ENCODE data around the gene AKNAD1. TPM values are rescaled to one million over a fixed set of nuclear protein-coding genes. Genes with fewer than 3 reads are reported as not detected.

AKNAD1 gene
- total RNA-seq, 1 experiment from 2014 or later, result 0.26 TPM

DNA sequence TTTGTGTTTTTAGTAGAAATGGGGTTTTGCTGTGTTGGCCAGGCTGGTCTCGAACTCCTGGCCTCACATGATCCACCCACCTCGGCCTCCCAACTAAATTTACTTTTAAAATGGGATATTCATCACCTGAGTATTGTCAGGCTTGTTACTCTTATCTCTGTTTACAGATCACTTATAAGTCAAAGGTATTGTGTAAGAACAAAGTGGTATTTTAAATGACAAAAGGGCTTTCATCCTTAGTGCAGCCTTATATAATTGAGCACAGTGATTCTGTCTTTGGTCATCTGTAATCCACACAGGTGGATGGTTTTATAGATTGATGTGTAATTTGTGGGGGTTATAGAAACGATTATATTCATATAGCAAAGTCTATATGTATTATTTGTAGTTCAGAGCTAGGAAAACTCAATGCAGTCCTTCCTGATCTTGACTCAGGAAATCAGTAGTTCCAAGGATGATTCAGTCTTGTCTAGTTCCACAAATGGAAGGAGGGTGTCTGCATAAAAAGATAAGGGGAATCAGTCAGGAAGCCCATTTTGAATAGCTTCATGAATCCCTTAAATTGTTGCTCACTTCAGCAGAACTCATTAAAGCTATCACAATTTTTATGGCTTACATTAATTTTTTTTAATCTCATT is 75.8 kb downstream of the AKNAD1 start:
- Histone ChIP-seq H3K27ac (ENCODE audit: low read length) (no peak overlapping the region), H3K27me3 (ENCODE audit: control insufficient read depth, insufficient read depth, low read length) (no peaks in the 10 kb centered on the region), H3K36me3 (ENCODE audit: control insufficient read depth, insufficient read depth, low read length) (peaks cover 8% of the 10 kb centered on the region), H3K4me3 (ENCODE audit: low read depth in 2 of 2, low read length in 2 of 2) (no peak overlapping the region), H3K9me3 (ENCODE audit: control insufficient read depth, insufficient read depth, low read depth, low read length) (no peaks in the 10 kb centered on the region), H3K4me1 (ENCODE audit: control insufficient read depth, insufficient read depth, low read length) (no peaks in the 10 kb centered on the region)
- ChIA-PET CTCF (no interaction called here), POLR2A (no interaction called here)
- TF ChIP-seq POLR2AphosphoS5 (IDR thresholded peaks at IDR 0.05; ENCODE audit: low read depth, low read length), result no peak
- no peak for TF ChIP-seq SIN3A (IDR thresholded peaks at IDR 0.05; ENCODE audit: borderline replicate concordance, insufficient read depth, low read depth, low read length)
- TF ChIP-seq CTCF (IDR thresholded peaks at IDR 0.05), result no peak
- no peak for TF ChIP-seq TCF7L2 (IDR thresholded peaks at IDR 0.05; ENCODE audit: low read depth, low read length)
- TF ChIP-seq, protein P1, sequence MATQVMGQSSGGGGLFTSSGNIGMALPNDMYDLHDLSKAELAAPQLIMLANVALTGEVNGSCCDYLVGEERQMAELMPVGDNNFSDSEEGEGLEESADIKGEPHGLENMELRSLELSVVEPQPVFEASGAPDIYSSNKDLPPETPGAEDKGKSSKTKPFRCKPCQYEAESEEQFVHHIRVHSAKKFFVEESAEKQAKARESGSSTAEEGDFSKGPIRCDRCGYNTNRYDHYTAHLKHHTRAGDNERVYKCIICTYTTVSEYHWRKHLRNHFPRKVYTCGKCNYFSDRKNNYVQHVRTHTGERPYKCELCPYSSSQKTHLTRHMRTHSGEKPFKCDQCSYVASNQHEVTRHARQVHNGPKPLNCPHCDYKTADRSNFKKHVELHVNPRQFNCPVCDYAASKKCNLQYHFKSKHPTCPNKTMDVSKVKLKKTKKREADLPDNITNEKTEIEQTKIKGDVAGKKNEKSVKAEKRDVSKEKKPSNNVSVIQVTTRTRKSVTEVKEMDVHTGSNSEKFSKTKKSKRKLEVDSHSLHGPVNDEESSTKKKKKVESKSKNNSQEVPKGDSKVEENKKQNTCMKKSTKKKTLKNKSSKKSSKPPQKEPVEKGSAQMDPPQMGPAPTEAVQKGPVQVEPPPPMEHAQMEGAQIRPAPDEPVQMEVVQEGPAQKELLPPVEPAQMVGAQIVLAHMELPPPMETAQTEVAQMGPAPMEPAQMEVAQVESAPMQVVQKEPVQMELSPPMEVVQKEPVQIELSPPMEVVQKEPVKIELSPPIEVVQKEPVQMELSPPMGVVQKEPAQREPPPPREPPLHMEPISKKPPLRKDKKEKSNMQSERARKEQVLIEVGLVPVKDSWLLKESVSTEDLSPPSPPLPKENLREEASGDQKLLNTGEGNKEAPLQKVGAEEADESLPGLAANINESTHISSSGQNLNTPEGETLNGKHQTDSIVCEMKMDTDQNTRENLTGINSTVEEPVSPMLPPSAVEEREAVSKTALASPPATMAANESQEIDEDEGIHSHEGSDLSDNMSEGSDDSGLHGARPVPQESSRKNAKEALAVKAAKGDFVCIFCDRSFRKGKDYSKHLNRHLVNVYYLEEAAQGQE (IDR thresholded peaks at IDR 0.05; ENCODE audit: insufficient read depth in 1 of 2, low read depth in 2 of 2, low read length in 1 of 2), result no peak
- DNase-seq (ENCODE audit: low read depth, low spot score) (no peak), ATAC-seq (no peak)
- intact Hi-C loops (cut with micrococcal nuclease; ENCODE audit: unreplicated experiment), result no loop called here
- in situ Hi-C loops (cut with HindIII; ENCODE audit: low pct_unique_long_range_greater_than_20kb, low sequenced_read_pairs), result no loop called here
- BruUV-seq (replicated peaks), result no TSS peak

DNA sequence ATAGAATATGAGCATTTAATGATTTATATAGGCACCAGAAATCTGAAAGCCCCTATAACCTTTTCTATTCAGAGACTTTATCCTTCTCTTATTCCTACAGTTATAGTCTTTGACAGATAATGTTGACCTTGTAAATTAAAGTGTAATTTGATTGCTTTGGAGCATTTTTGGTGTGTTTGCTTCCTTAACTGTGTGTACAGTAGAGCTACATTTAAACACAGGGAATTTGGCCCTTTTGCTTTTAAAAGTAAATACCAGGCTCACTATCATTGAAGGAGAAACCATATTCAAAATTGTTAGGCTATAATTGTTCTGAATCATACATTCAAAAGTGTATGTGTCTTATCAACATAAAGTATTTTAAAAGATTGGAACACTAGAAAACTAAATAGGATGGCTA is 77.4 kb downstream of the AKNAD1 start:
- TF ChIP-seq, protein P1 (IDR thresholded peaks at IDR 0.05; ENCODE audit: insufficient read depth in 1 of 2, low read depth in 2 of 2, low read length in 1 of 2), result no peak
- TF ChIP-seq SIN3A (IDR thresholded peaks at IDR 0.05; ENCODE audit: borderline replicate concordance, insufficient read depth, low read depth, low read length), result no peak
- no peak for TF ChIP-seq CTCF (IDR thresholded peaks at IDR 0.05)
- no peak for TF ChIP-seq POLR2AphosphoS5 (IDR thresholded peaks at IDR 0.05; ENCODE audit: low read depth, low read length)
- TF ChIP-seq TCF7L2 (IDR thresholded peaks at IDR 0.05; ENCODE audit: low read depth, low read length), result no peak
- ChIA-PET CTCF (no interaction called here), POLR2A (no interaction called here)
- in situ Hi-C loops (cut with HindIII; ENCODE audit: low pct_unique_long_range_greater_than_20kb, low sequenced_read_pairs) (no loop called here), intact Hi-C loops (cut with micrococcal nuclease; ENCODE audit: unreplicated experiment) (no loop called here)
- Histone ChIP-seq H3K4me1 (ENCODE audit: control insufficient read depth, insufficient read depth, low read length) (no peaks in the 10 kb centered on the region), H3K4me3 (ENCODE audit: low read depth in 2 of 2, low read length in 2 of 2) (no peak overlapping the region), H3K27me3 (ENCODE audit: control insufficient read depth, insufficient read depth, low read length) (no peaks in the 10 kb centered on the region), H3K27ac (ENCODE audit: low read length) (no peak overlapping the region), H3K9me3 (ENCODE audit: control insufficient read depth, insufficient read depth, low read depth, low read length) (no peaks in the 10 kb centered on the region), H3K36me3 (ENCODE audit: control insufficient read depth, insufficient read depth, low read length) (peaks cover 11% of the 10 kb centered on the region)
- no TSS peak for BruUV-seq (replicated peaks)
- ATAC-seq (no peak), DNase-seq (ENCODE audit: low read depth, low spot score) (no peak)

Measured in Panc1 (cell line).